Ovary (tissue), 3 donors: Measurements from ENCODE around the gene JARID2.

ENCODE experiments used
- POLR2A ChIP-seq: fragments of 450-650 bp; IDR thresholded peaks from one replicate; pipeline ENCODE4 v1.6.1; 2017; ENCODE audit warnings: antibody characterized with exemption, mild to moderate bottlenecking, moderate library complexity
- TF ChIP-seq, protein P1 (sequence below), 3 donors: fragments of 450-650 bp in 2 of 3; fragments of 200-600 bp in 1 of 3; IDR thresholded peaks; one replicate each; pipeline versions ENCODE4 v1.5.1 to v1.8.0; 2016 to 2022; ENCODE audit warnings: antibody characterized with exemption in 3 of 3, mild to moderate bottlenecking in 1 of 3
- donor health status: DM: no; HTN: no; CAD: no.

DNA sequence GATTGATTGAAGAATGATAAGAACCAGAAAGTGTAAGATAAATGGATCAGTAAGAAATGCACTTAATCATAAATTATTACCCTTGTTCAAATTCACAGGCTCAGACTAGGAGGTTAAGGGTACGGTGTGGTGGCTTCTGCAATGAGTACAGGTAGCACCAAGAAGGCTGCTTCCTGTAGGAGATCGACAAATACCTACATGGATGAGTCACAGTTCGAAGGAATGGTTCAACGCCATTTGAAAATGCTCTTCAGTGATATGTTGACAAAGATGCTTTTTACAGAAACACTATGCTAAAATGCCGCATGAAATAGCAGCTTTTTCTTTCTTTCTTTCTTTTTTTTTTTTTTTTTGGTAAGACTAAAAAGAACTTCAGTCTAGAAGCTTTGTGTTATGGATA lies 300.7 kb downstream of the JARID2 start:
- no peak for TF ChIP-seq POLR2A
- TF ChIP-seq, protein P1, sequence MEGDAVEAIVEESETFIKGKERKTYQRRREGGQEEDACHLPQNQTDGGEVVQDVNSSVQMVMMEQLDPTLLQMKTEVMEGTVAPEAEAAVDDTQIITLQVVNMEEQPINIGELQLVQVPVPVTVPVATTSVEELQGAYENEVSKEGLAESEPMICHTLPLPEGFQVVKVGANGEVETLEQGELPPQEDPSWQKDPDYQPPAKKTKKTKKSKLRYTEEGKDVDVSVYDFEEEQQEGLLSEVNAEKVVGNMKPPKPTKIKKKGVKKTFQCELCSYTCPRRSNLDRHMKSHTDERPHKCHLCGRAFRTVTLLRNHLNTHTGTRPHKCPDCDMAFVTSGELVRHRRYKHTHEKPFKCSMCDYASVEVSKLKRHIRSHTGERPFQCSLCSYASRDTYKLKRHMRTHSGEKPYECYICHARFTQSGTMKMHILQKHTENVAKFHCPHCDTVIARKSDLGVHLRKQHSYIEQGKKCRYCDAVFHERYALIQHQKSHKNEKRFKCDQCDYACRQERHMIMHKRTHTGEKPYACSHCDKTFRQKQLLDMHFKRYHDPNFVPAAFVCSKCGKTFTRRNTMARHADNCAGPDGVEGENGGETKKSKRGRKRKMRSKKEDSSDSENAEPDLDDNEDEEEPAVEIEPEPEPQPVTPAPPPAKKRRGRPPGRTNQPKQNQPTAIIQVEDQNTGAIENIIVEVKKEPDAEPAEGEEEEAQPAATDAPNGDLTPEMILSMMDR (IDR thresholded peaks at IDR 0.05), result no peak
